PFSK-1 (cell line): Measurements from ENCODE around the gene GDPD5.

Source experiments
- FOXP2 ChIP-seq: optimal IDR thresholded peaks from 2 replicates; pipeline ENCODE3; 2011; ENCODE audit warnings: borderline replicate concordance, control low read depth, inconsistent platforms; ENCODE audit not compliant: insufficient read depth; ENCODE audit errors: extremely low read length, extremely low read depth
- POLR2AphosphoS5 ChIP-seq: IDR thresholded peaks from 2 replicates; pipeline ENCODE4 v1.6.1; 2012; ENCODE audit warnings: low read depth, mild to moderate bottlenecking, control low read depth, low read length, moderate library complexity
- REST ChIP-seq, 2 experiments: IDR thresholded peaks; 2 replicates each; pipeline versions ENCODE4 v1.6.1 to v1.8.0; 2011 to 2012; ENCODE audit warnings: low read depth in 2 of 2, low read length in 2 of 2, control low read depth in 1 of 2, inconsistent platforms in 1 of 2, mild to moderate bottlenecking in 1 of 2, moderate library complexity in 1 of 2; ENCODE audit not compliant: insufficient read depth in 1 of 2
- SIN3A ChIP-seq: IDR thresholded peaks from 2 replicates; pipeline ENCODE4 v1.6.1; 2012; ENCODE audit warnings: mild to moderate bottlenecking, low read length, moderate library complexity, borderline replicate concordance; ENCODE audit not compliant: insufficient read depth
- TAF1 ChIP-seq: IDR thresholded peaks from 2 replicates; pipeline ENCODE4 v1.6.1; 2012; ENCODE audit warnings: low read length, control low read depth, borderline replicate concordance; ENCODE audit not compliant: insufficient read depth

Gene GDPD5

DNA sequence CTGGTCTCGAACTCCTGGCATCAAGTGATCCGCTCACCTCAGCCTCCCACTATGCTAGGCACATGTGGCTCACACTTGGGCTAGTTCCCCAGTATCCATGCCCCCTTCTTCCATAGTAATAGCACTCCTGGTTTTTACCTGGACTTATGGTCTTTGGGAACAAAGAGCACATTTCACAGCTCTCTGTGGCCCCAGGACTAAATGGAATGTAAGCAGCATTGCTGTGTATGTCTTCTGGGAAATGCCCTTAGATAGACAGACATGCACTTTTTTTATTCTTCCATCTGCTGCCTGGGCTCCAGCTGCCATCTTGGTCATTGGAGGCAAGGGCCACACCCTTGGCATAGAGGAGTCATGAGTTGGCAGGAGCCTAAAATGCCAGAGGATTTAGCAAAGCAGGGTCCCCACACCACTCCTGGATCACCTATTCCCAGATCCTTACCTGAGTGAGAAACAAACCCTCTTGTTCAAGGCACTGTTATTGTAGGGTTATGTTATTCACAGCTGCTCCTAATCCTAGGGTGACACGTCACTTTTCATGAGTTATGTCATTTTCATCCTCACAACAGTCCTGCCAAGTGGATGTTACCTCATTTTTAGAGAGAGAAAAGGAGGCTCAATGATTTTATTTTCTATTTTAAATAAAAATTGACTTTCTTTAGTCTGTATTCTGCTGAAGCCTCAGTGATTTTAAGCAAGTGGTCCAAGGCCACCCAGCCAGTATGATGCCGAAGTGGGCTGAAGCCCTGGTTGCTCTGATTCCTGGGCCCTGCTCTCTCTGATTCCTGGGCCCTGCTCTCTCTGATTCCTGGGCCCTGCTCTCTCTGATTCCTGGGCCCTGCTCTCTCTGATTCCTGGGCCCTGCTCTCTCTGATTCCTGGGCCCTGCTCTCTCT lies 15.7 kb upstream of the GDPD5 start:
- TF ChIP-seq POLR2AphosphoS5 (no peak), SIN3A (no peak), TAF1 (no peak), FOXP2 (no peak), REST (IDR thresholded peaks at IDR 0.05; ENCODE audit: insufficient read depth in 1 of 2, low read depth in 2 of 2, low read length in 2 of 2) (no peak)

DNA sequence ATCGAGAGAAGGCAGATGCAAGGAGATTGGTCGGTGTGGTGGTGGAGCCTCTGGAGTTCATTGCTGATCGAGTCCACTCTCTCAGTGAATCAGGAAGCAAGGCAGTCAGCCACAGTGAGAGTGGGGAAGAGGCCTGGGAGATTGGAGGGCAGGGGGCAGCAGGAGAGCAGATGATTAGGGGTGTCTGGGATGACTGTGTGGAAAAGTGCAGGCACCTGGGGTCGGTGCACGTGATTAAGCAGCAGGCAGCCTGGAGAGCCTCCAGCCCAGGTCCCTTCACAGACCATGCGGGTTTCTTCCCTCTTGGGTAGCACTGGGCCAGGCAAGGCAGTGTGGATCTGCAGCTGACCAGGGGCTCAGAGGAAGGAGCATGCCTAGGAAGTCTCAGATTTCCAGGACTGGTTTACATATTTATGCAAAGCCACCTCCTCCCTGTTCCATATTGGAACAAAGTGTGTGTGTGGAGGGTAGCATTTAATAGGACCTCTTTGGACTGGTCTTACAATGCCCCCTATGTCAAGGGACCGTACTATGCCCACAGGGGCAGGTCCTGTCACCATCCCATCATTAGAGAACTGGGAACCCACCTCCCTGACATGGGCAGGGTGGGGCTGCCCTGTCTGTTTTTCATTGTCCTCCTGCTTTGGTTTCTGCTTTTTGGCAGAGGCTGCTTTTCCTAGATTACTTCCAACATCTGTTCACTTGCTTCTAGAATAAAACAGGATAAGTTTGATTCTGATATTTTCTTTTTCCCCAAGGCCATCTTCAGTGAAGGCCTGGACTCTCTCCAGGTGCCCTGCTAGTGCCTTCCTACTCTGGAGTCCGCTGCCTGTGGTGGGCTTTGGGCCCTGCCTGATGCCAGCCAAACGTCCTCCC lies 14.0 kb upstream of the GDPD5 start:
- TF ChIP-seq TAF1: no peak
- no peak for TF ChIP-seq FOXP2
- TF ChIP-seq REST (IDR thresholded peaks at IDR 0.05; ENCODE audit: insufficient read depth in 1 of 2, low read depth in 2 of 2, low read length in 2 of 2): no peak
- TF ChIP-seq POLR2AphosphoS5: no peak
- TF ChIP-seq SIN3A: no peak

GRCh38 chr11:75538150-75538942 lies 12.6 kb upstream of the GDPD5 start:
- TF ChIP-seq SIN3A (no peak), REST (IDR thresholded peaks at IDR 0.05; ENCODE audit: insufficient read depth in 1 of 2, low read depth in 2 of 2, low read length in 2 of 2) (no peak), TAF1 (no peak), FOXP2 (no peak), POLR2AphosphoS5 (no peak)

DNA sequence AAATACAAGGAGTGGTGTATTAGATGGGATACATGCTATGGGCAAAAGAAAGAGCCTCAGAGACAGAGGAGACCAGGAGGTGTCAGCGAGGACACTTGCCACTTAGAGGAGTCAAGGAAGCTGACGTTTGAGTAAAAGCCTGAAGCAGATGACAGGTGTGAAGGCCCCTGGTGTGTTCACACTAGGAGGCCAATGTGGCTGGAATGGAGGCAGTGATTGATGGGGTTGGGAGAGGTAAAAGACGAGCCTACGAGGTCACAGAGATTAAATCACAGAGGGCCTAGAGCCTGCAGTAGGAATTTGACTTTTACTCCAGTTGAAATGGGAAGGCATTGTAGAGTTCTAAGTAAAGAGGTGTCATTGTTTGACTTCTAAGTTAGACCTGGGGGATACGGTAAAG lies 12.0 kb upstream of the GDPD5 start:
- TF ChIP-seq FOXP2: no peak
- TF ChIP-seq TAF1: no peak
- no peak for TF ChIP-seq REST (IDR thresholded peaks at IDR 0.05; ENCODE audit: insufficient read depth in 1 of 2, low read depth in 2 of 2, low read length in 2 of 2)
- TF ChIP-seq SIN3A: no peak
- TF ChIP-seq POLR2AphosphoS5: no peak
